Trophoblast cell (in vitro differentiated cells and primary cell): ENCODE data around the gene PHKA2.

ENCODE experiments used
- DNase-seq, 2 donors: peaks; one replicate each; pipeline ENCODE4 v3.0.0-alpha.2; 2016
- H2AFZ ChIP-seq: 2 replicates; pipeline ENCODE4 v1.6.1; 2013; ENCODE audit warnings: low read length, moderate library complexity, mild to moderate bottlenecking; ENCODE audit not compliant: insufficient read depth, poor library complexity
- H2AK5ac ChIP-seq: 2 replicates; pipeline ENCODE4 v1.6.1; 2013; ENCODE audit warnings: mild to moderate bottlenecking, low read length
- H2BK120ac ChIP-seq: 2 replicates; pipeline ENCODE4 v1.6.1; 2013; ENCODE audit warnings: low read length, mild to moderate bottlenecking, moderate library complexity; ENCODE audit not compliant: insufficient read depth, poor library complexity
- H2BK12ac ChIP-seq: 2 replicates; pipeline ENCODE4 v1.6.1; 2013; ENCODE audit warnings: mild to moderate bottlenecking, low read length, moderate library complexity
- H2BK5ac ChIP-seq: 2 replicates; pipeline ENCODE4 v1.6.1; 2013; ENCODE audit warnings: low read length, low read depth, moderate library complexity, mild to moderate bottlenecking; ENCODE audit not compliant: poor library complexity
- H3K14ac ChIP-seq: 2 replicates; pipeline ENCODE4 v1.6.1; 2013; ENCODE audit warnings: mild to moderate bottlenecking, low read length
- H3K18ac ChIP-seq: 2 replicates; pipeline ENCODE4 v1.6.1; 2013; ENCODE audit warnings: mild to moderate bottlenecking, low read length
- H3K23ac ChIP-seq: 2 replicates; pipeline ENCODE4 v1.6.1; 2013; ENCODE audit warnings: low read length
- H3K27ac ChIP-seq: 2 replicates; pipeline ENCODE4 v1.5.1; 2013; ENCODE audit warnings: low read depth, mild to moderate bottlenecking, inconsistent platforms, low read length, moderate library complexity
- H3K27me3 ChIP-seq: 2 replicates; pipeline ENCODE4 v1.6.1; 2013; ENCODE audit warnings: inconsistent platforms, mild to moderate bottlenecking, low read length, moderate library complexity; ENCODE audit not compliant: insufficient read depth
- H3K36me3 ChIP-seq, 2 experiments: 1 replicate in 1 of 2; 2 replicates in 1 of 2; pipeline ENCODE4 v1.6.1; 2013; ENCODE audit warnings: low read length in 2 of 2, mild to moderate bottlenecking in 2 of 2, moderate library complexity in 1 of 2; ENCODE audit not compliant: insufficient read depth in 2 of 2, control insufficient read depth in 1 of 2
- H3K4ac ChIP-seq: 2 replicates; pipeline ENCODE4 v1.6.1; 2013; ENCODE audit warnings: low read depth, mild to moderate bottlenecking, low read length, moderate library complexity
- H3K4me1 ChIP-seq, 2 experiments: 1 replicate in 1 of 2; 2 replicates in 1 of 2; pipeline ENCODE4 v1.6.1; 2013; ENCODE audit warnings: low read length in 2 of 2, mild to moderate bottlenecking in 2 of 2, moderate library complexity in 1 of 2; ENCODE audit not compliant: insufficient read depth in 2 of 2, control insufficient read depth in 1 of 2
- H3K4me2 ChIP-seq: 2 replicates; pipeline ENCODE4 v1.6.1; 2013; ENCODE audit warnings: inconsistent platforms, mild to moderate bottlenecking, low read length, moderate library complexity
- H3K4me3 ChIP-seq: 2 replicates; pipeline ENCODE4 v1.5.1; 2013; ENCODE audit warnings: mild to moderate bottlenecking, low read depth, low read length, inconsistent platforms
- H3K79me1 ChIP-seq: one replicate; pipeline ENCODE4 v1.6.1; 2013; ENCODE audit warnings: low read length
- H3K79me2 ChIP-seq: 2 replicates; pipeline ENCODE4 v1.6.1; 2013; ENCODE audit warnings: low read length, mild to moderate bottlenecking; ENCODE audit not compliant: control insufficient read depth, insufficient read depth, poor library complexity
- H3K9ac ChIP-seq: 2 replicates; pipeline ENCODE4 v1.6.1; 2013; ENCODE audit warnings: mild to moderate bottlenecking, low read length
- H3K9me3 ChIP-seq: 2 replicates; pipeline ENCODE4 v1.6.1; 2013; ENCODE audit warnings: low read depth, mild to moderate bottlenecking, control low read depth, inconsistent platforms, low read length; ENCODE audit not compliant: insufficient read depth
- H4K12ac ChIP-seq: 2 replicates; pipeline ENCODE4 v1.6.1; 2013; ENCODE audit warnings: low read depth, mild to moderate bottlenecking, low read length, moderate library complexity
- H4K8ac ChIP-seq: 2 replicates; pipeline ENCODE4 v1.6.1; 2013; ENCODE audit warnings: low read depth, mild to moderate bottlenecking, low read length, moderate library complexity
- H4K91ac ChIP-seq: one replicate; pipeline ENCODE4 v1.6.1; 2013; ENCODE audit warnings: low read depth, mild to moderate bottlenecking, low read length, moderate library complexity
- WGBS: extraction: QIAGEN DNeasy Blood & Tissue Kit; methylation state at CpG from one replicate; pipeline ENCODE4 v1.1.7; 2013; ENCODE audit warnings: missing lambda C conversion rate; ENCODE audit not compliant: insufficient read length, insufficient coverage; ENCODE audit errors: extremely low coverage; 5-methylcytosine and 5-hydroxymethylcytosine counted together

Gene PHKA2

GRCh38 chrX:18873189-18873791 is 110.6 kb downstream of the PHKA2 start:
- no peaks in the 10 kb centered on the region for H3K9me3 ChIP-seq
- H3K23ac ChIP-seq: no peak overlapping the region
- no peak overlapping the region for H2BK5ac ChIP-seq
- H3K4me3 ChIP-seq: no peak overlapping the region
- H2BK12ac ChIP-seq: no peak overlapping the region
- no peak overlapping the region for H4K12ac ChIP-seq
- no peak overlapping the region for H3K9ac ChIP-seq
- peaks cover 6 to 7% of the 10 kb centered on the region in 2 experiments for H3K4me1 ChIP-seq
- no peaks in the 10 kb centered on the region for H3K27me3 ChIP-seq
- DNase-seq: no peak
- no CpG with 5 or more reads among the region's 27 CpGs for WGBS
- H3K79me2 ChIP-seq: no peaks in the 10 kb centered on the region
- no peak overlapping the region for H3K4me2 ChIP-seq
- H3K4ac ChIP-seq: no peak overlapping the region
- no peak overlapping the region for H2AK5ac ChIP-seq
- H2AFZ ChIP-seq: no peak overlapping the region
- H3K27ac ChIP-seq: no peak overlapping the region
- H4K91ac ChIP-seq: no peak overlapping the region
- no peak overlapping the region for H3K14ac ChIP-seq
- H3K18ac ChIP-seq: no peak overlapping the region
- no peak overlapping the region for H4K8ac ChIP-seq
- no peaks in the 10 kb centered on the region for H3K79me1 ChIP-seq
- no peaks in the 10 kb centered on the region for H3K36me3 ChIP-seq
- no peak overlapping the region for H2BK120ac ChIP-seq

- H2AFZ ChIP-seq: no peak overlapping the region
- no peak overlapping the region for H2BK5ac ChIP-seq
- no peak overlapping the region for H3K18ac ChIP-seq
- H3K4me2 ChIP-seq: no peak overlapping the region
- no peak overlapping the region for H3K4me3 ChIP-seq
- no peak overlapping the region for H2BK120ac ChIP-seq
- no CpG with 5 or more reads among the region's 8 CpGs for WGBS
- no peak overlapping the region for H2AK5ac ChIP-seq
- no peaks in the 10 kb centered on the region for H3K36me3 ChIP-seq
- no peaks in the 10 kb centered on the region for H3K27me3 ChIP-seq
- H4K12ac ChIP-seq: no peak overlapping the region
- no peak overlapping the region for H4K91ac ChIP-seq
- no peak overlapping the region for H3K23ac ChIP-seq
- H4K8ac ChIP-seq: no peak overlapping the region
- no peak for DNase-seq
- H2BK12ac ChIP-seq: no peak overlapping the region
- no peak overlapping the region for H3K27ac ChIP-seq
- H3K14ac ChIP-seq: no peak overlapping the region
- peaks cover 6 to 7% of the 10 kb centered on the region in 2 experiments for H3K4me1 ChIP-seq
- H3K9me3 ChIP-seq: no peaks in the 10 kb centered on the region
- no peak overlapping the region for H3K9ac ChIP-seq
- no peak overlapping the region for H3K4ac ChIP-seq
- H3K79me2 ChIP-seq: no peaks in the 10 kb centered on the region
- no peaks in the 10 kb centered on the region for H3K79me1 ChIP-seq
These were observed 111.3 kb downstream of the PHKA2 start for GRCh38 chrX:18872621-18873020.

- Histone ChIP-seq H4K8ac (no peak overlapping the region), H4K12ac (no peak overlapping the region), H2BK5ac (no peak overlapping the region), H2BK12ac (no peak overlapping the region), H4K91ac (no peak overlapping the region), H3K9me3 (no peaks in the 10 kb centered on the region), H3K23ac (no peak overlapping the region), H2BK120ac (no peak overlapping the region), H2AFZ (no peak overlapping the region), H3K79me2 (no peaks in the 10 kb centered on the region), H3K27me3 (no peaks in the 10 kb centered on the region), H3K4me3 (no peak overlapping the region), H3K79me1 (no peaks in the 10 kb centered on the region), H3K4me2 (no peak overlapping the region), H3K9ac (no peak overlapping the region), H3K27ac (no peak overlapping the region), H3K18ac (no peak overlapping the region), H3K14ac (no peak overlapping the region), H3K4ac (no peak overlapping the region), H3K36me3 (no peaks in the 10 kb centered on the region), H3K4me1 (peaks cover 2 to 4% of the 10 kb centered on the region in 2 experiments), H2AK5ac (no peak overlapping the region)
- no CpG with 5 or more reads among the region's 12 CpGs for WGBS
- DNase-seq: no peak
These were observed 111.9 kb downstream of the PHKA2 start for GRCh38 chrX:18871970-18872369.

DNA sequence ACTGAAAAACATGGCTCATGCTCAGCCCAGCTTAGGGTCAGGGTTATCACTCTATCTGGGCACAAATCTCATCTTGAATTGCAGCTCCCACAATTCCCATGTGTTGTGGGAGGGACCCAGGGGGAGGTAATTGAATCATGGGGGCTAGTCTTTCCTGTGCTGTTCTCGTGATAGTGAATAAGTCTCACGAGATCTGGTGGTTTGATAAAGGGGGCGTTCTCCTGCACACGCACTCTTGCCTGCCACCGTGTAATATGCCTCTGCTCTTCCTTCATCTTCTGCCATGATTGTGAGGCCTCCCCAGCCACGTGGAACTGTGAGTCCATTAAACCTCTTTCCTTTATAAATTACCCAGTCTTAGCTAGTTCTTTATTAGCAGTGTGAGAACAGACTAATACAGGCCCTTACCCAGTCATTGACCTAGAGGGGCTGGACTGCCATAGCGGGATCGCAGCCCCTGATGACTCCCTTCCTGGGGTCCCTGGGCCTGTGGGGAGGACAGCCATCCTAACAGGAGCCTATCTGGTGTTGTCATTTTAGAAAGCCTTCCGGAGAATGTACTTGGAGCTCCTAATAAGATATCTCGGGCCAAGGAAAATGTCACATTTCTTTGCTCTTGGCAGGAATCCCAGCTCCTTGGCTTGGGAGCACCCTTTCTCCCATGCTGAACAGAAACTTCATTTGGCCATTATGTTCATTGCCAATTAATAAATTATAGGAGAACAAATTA is 112.6 kb downstream of the PHKA2 start:
- H3K27me3 ChIP-seq: no peaks in the 10 kb centered on the region
- no CpG with 5 or more reads among the region's 10 CpGs for WGBS
- DNase-seq: no peak
- no peak overlapping the region for H4K12ac ChIP-seq
- no peak overlapping the region for H2BK5ac ChIP-seq
- no peak overlapping the region for H2BK12ac ChIP-seq
- no peak overlapping the region for H3K14ac ChIP-seq
- no peak overlapping the region for H2AFZ ChIP-seq
- no peaks in the 10 kb centered on the region for H3K4me1 ChIP-seq
- no peaks in the 10 kb centered on the region for H3K79me1 ChIP-seq
- no peak overlapping the region for H4K8ac ChIP-seq
- H3K4me2 ChIP-seq: no peak overlapping the region
- no peak overlapping the region for H3K4me3 ChIP-seq
- no peak overlapping the region for H3K27ac ChIP-seq
- H3K23ac ChIP-seq: no peak overlapping the region
- H4K91ac ChIP-seq: no peak overlapping the region
- H3K4ac ChIP-seq: no peak overlapping the region
- no peaks in the 10 kb centered on the region for H3K79me2 ChIP-seq
- no peak overlapping the region for H3K18ac ChIP-seq
- no peak overlapping the region for H2BK120ac ChIP-seq
- H3K9ac ChIP-seq: no peak overlapping the region
- H3K36me3 ChIP-seq: no peaks in the 10 kb centered on the region
- H2AK5ac ChIP-seq: no peak overlapping the region
- no peaks in the 10 kb centered on the region for H3K9me3 ChIP-seq
